HAP-1 (cell line): Measurements from ENCODE around the gene NELFCD.
A peak's percentile ranks its signal among the peaks of the same experiment; 100 is the strongest.
"Not testable (repeated sequence)": the region's sequence is repeated elsewhere in the genome, so short reads cannot be mapped to it uniquely, and the experiment has no call there.

Experiments
- DNase-seq, 2 experiments: peaks; one replicate each; pipeline ENCODE4 v3.0.0-alpha.2; 2016 to 2020; ENCODE audit warnings: low spot score in 2 of 2
- H3K27me3 ChIP-seq: fragments of 250-450 bp; sonication (Bioruptor Pico); 2 replicates; pipeline ENCODE4 v1.5.1; 2020; ENCODE audit warnings: low read depth, mild to moderate bottlenecking, moderate library complexity
- H3K36me3 ChIP-seq: fragments of 250-450 bp; sonication (Bioruptor Pico); replicated peaks from 2 replicates; pipeline ENCODE4 v1.5.1; 2020; ENCODE audit warnings: mild to moderate bottlenecking
- H3K4me1 ChIP-seq: fragments of 250-450 bp; sonication (Bioruptor Pico); 2 replicates; pipeline ENCODE4 v1.5.1; 2020; ENCODE audit warnings: mild to moderate bottlenecking
- H3K4me3 ChIP-seq: fragments of 250-450 bp; sonication (Bioruptor Pico); 2 replicates; pipeline ENCODE4 v1.5.1; 2020; ENCODE audit warnings: mild to moderate bottlenecking, moderate library complexity
- H3K9me3 ChIP-seq: fragments of 250-450 bp; sonication (Bioruptor Pico); 2 replicates; pipeline ENCODE4 v1.5.1; 2020; ENCODE audit warnings: mild to moderate bottlenecking, moderate library complexity
- in situ Hi-C: fragments of 300-500 bp; cut with MboI; formaldehyde crosslinking; loops from 3 replicates; pipeline ENCODE4 v1.14.3; 2020; ENCODE audit warnings: low sequenced_read_pairs, inconsistent platforms, mixed read lengths

The NELFCD gene

DNA sequence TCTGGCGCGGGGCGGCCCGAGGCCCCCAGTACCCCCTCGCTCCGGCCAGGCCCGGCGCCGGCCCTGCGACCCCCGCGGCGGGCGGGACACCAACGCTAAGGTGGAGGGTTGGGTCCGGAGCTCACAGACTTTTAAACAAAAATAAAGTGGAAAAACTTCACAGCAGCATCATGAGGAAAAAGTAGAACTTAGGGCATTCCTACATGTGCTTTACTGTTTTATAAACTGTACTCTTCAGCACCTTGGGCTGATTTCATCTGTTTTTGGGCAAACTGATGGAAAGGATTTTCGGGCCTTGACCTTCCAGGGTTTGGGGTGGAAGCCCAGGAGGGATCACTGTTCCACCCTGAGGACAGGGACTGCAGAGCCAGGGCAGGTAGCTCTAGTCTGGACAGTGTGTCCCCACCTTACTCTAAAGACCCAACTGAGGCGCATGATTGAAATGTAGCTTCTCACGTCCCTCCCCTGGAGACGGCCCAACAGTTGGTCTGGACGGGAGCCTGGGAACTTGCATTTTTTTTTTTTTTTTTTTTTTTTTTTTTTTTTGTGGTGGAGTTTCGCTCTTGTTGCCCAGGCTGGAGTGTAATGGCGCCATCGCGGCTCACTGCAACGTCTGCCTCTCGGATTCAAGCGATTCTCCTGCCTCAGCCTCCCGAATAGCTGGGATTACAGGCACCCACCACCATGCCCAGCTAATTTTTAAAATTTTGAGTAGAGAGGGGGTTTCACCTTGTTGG is 740 bp downstream of the NELFCD start:
- peaks cover 6% of the 10 kb centered on the region for H3K4me1 ChIP-seq
- no peaks in the 10 kb centered on the region for H3K27me3 ChIP-seq
- peaks cover 7% of the 10 kb centered on the region for H3K36me3 ChIP-seq
- H3K4me3 ChIP-seq: peak overlapping the region; percentile 65
- H3K9me3 ChIP-seq: no peaks in the 10 kb centered on the region
- peak in 1 of 2 experiments; percentile 44 for DNase-seq
- in situ Hi-C loops: loop anchor here (10.0 kb wide), 1 partner anchor 77 kb away; no protein-coding TSS in a partner anchor

DNA sequence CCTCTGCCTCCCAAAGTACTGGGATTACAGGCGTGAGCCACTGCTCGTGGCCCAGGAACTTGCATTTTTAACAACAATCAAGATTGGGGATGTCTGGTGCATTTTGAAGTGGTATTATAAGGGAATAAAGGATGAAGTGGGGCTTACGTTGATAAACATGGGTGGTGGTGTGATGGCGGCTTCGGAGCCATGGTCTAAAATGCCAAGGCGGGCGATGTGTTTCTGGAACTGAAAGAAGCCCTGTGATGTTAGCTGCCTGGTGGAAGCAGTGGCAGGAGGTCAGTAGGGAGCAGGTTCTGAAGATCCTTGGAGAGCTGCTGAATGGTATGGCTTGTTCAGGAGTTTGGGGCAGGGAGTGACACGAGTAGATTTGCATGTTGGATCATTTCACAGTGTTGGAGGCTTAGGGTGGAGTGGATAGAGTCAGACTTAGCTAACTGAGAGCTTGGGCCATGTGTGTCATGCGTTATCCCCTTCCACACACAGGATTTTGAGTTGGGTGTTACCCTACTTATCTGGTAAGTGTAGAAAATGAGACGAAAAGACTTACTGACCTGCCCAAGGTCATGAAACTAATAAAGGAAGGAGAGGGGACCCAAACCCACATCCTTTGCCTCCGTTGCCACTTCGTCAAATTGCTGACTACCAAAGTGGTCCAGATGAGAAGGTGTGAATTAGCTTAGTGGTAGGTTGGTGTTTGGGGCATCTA is 1.5 kb downstream of the NELFCD start:
- no peaks in the 10 kb centered on the region for H3K27me3 ChIP-seq
- no peaks in the 10 kb centered on the region for H3K9me3 ChIP-seq
- in situ Hi-C loops: loop anchor here (10.0 kb wide), 1 partner anchor 78 kb away; no protein-coding TSS in a partner anchor
- peaks cover 14% of the 10 kb centered on the region for H3K36me3 ChIP-seq
- H3K4me3 ChIP-seq: peak overlapping the region; percentile 65
- H3K4me1 ChIP-seq: peaks cover 6% of the 10 kb centered on the region
- DNase-seq: no peak

DNA sequence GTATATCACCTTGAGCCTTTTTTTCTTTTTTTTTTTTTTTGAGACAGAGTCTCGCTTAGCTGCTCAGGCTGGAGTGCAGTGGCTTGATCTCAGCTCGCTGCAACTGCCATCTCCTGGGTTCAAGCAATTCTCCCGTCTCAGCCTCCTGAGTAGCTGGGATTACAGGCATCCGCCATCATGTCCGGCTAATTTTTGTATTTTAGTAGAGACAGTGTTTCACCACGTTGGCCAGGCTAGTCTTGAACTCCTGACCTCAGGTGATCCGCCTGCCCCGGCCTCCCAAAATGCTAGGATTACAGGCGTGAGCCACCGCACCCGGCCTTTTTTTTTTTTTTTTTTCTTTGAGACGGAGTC is 2.0 kb downstream of the NELFCD start:
- not testable (repeated sequence) for H3K9me3 ChIP-seq, H3K27me3 ChIP-seq, H3K4me3 ChIP-seq, DNase-seq, H3K4me1 ChIP-seq
- H3K36me3 ChIP-seq: peaks cover 20% of the 10 kb centered on the region
- in situ Hi-C loops: loop anchor here (10.0 kb wide), 1 partner anchor 78 kb away; no protein-coding TSS in a partner anchor

DNA sequence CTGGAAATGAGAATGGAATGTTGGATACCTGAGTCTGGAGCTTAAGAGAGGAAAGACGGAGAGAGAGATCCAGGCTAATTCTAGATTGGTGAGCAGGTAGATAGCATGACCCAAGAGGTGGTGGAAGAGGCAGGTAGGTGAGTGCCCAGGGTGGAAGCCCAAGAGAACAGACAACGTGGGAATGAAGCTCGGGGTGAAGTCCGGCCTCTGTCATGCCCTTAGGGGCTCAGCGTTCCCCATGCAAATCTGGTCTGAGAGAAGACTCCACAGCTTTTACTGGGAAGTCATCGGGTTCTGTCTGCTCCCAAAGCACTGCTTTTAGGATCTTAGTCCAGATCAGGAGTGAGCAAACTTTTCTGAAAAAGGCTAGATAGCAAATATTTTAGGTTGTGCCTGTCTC is 3.6 kb downstream of the NELFCD start:
- Histone ChIP-seq H3K4me1 (peaks cover 6% of the 10 kb centered on the region), H3K36me3 (peaks cover 36% of the 10 kb centered on the region), H3K9me3 (no peaks in the 10 kb centered on the region), H3K4me3 (no peak overlapping the region), H3K27me3 (no peaks in the 10 kb centered on the region)
- no peak for DNase-seq
- in situ Hi-C loops: loop anchor here (10.0 kb wide), 1 partner anchor 80 kb away; no protein-coding TSS in a partner anchor

DNA sequence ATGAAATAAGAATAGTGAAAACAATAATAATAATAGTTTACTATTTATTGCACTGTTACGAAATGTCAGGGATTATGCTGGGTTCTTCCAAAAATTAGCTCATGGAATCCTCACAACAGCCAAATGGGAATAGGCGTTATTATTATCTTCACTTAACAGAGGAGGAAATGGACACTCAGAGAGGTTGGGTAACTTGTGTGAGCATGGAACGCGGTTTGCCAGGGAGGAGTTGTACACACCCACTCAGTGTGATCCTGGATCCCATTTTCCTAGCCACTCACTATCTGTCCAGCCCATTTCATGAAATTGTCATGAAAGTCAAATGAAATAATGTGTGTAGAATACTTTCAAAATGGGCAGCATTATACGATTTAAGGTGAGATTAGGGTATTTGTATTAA is 4.6 kb downstream of the NELFCD start:
- DNase-seq: no peak
- Histone ChIP-seq H3K9me3 (no peaks in the 10 kb centered on the region), H3K4me3 (no peak overlapping the region), H3K27me3 (no peaks in the 10 kb centered on the region), H3K36me3 (peaks cover 45% of the 10 kb centered on the region), H3K4me1 (peaks cover 6% of the 10 kb centered on the region)
- in situ Hi-C loops: loop anchor here (10.0 kb wide), 1 partner anchor 81 kb away; no protein-coding TSS in a partner anchor

DNA sequence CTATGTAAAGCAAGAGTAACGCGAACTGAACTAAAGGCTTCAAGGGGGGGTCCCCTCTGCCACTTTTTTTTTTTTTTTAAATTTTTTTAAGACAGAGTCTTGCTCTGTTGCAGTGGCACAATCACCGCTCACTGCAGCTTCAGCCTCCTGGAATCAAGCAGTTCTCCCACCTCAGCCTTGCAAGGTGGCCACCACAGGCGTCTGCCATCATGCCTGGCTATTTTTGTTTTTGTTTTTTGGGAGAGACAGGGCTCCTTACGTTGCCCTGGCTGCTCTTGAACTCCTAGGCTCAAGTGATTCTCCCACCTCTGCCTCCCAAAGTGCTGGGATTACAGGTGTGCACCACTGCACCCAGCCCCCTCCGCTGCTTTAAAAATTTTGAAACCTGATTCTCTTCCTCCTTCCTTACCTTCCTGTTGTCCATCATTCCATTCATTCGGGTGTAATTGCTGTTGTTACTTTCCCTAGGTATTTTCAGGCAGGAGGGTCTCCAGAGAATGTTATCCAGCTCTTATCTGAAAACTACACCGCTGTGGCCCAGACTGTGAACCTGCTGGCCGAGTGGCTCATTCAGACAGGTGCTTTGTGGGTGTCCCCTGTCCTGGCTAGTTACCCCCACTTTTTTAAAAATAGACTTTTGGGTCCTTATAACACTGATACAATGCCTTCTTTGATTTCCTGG is 5.4 kb downstream of the NELFCD start:
- no peak for DNase-seq
- Histone ChIP-seq H3K4me1 (peaks cover 6% of the 10 kb centered on the region), H3K9me3 (no peaks in the 10 kb centered on the region), H3K4me3 (no peak overlapping the region), H3K36me3 (peaks cover 53% of the 10 kb centered on the region), H3K27me3 (no peaks in the 10 kb centered on the region)
- in situ Hi-C loops: loop anchor here (10.0 kb wide), 1 partner anchor 82 kb away; no protein-coding TSS in a partner anchor

DNA sequence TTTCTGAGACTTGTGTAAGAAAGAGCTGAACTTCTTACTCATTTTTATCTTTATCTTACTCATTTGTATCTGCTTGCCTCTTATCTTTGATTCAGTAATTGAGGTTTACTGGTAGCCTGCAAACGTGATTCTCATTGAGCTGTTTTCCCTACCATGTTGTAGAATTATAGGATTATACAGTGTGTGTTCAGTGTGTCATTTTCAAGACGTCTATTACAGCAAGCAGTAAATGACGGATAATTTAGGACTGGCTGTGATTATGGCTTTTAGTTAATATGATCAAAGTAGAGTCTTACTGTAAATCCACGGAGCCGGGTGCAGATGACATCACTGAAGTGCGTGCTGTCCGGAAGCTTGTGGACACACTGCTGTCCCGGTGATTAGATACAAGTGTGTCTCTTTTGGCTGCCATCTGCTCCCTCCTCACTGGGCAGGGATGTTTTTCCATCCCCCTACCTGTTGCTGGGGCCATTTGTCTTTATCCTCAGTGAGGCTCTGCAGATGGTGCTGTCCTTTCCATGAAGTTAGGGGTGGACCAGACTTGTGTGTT is 6.0 kb downstream of the NELFCD start:
- H3K36me3 ChIP-seq: peaks cover 59% of the 10 kb centered on the region

DNA sequence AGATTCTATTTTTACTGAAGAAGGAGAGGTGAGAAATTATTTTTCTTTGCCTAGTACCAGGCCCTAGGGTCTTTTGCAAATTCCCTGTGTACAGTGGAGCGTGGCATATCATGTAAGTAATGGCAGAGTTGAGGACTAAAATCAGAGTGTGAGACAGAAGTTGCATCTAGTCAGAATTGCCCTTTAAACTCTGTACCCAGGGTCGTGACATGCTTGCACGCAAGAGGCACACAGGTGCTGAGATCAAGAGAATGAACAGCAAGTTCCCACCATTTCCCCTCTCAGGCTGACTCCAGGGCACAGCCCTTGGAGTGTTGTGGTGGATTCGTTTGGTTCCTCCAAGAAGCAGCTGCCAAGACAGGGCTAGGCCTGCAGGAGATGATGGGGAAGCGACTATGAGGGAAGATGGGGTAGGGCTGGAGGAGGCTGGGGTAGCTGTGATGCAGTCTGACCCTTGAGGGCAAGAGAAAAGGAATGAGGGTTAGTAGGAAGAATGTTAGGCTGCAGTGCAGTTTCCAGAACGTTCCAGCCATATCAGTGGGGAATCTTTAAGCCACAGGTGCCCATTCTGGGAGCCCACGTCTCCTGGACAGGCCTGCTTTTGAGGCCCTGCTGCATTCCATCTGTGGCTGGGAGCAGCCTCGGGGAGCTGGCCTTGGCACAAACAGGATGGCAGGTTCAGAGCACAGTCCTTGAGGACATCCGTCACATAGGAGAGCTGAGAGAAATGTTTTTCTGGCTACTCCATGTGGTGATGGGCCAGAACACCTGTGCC is 6.9 kb downstream of the NELFCD start:
- H3K9me3 ChIP-seq: no peaks in the 10 kb centered on the region
- H3K36me3 ChIP-seq: peaks cover 68% of the 10 kb centered on the region
- no peaks in the 10 kb centered on the region; the same call in 1 of the 2 replicates for H3K4me1 ChIP-seq
- DNase-seq: no peak
- H3K4me3 ChIP-seq: no peak overlapping the region
- no peaks in the 10 kb centered on the region for H3K27me3 ChIP-seq
- in situ Hi-C loops: loop anchor here (10.0 kb wide), 1 partner anchor 83 kb away; no protein-coding TSS in a partner anchor

More for the DNA sequence above, 6.0 kb downstream of the NELFCD start:
- Histone ChIP-seq H3K27me3 (no peaks in the 10 kb centered on the region), H3K4me1 (peaks cover 6% of the 10 kb centered on the region), H3K9me3 (no peaks in the 10 kb centered on the region), H3K4me3 (no peak overlapping the region)
- DNase-seq: no peak
- in situ Hi-C loops: loop anchor here (10.0 kb wide), 1 partner anchor 82 kb away; no protein-coding TSS in a partner anchor

DNA sequence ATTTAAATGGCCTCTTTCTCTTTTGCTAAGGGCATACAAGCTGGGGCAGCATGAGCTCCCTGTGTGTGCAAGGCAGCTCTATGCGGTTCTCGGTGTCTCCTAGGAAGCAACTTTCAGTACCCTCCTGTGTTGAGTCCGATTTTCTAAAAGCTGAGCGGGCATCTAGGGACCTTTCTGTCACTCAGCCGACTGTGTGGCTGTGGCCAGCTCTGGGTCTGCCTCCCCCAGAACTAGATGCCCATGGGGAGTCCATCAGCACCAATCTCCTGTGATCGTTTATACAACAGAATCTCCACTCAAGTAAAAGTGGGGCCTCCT is 7.5 kb downstream of the NELFCD start:
- peaks cover 74% of the 10 kb centered on the region for H3K36me3 ChIP-seq
- DNase-seq: no peak
- no peaks in the 10 kb centered on the region for H3K9me3 ChIP-seq
- in situ Hi-C loops: loop anchor here (10.0 kb wide), 1 partner anchor 84 kb away; no protein-coding TSS in a partner anchor
- H3K27me3 ChIP-seq: no peaks in the 10 kb centered on the region
- no peak overlapping the region for H3K4me3 ChIP-seq
- no peaks in the 10 kb centered on the region; the same call in 1 of the 2 replicates for H3K4me1 ChIP-seq

DNA sequence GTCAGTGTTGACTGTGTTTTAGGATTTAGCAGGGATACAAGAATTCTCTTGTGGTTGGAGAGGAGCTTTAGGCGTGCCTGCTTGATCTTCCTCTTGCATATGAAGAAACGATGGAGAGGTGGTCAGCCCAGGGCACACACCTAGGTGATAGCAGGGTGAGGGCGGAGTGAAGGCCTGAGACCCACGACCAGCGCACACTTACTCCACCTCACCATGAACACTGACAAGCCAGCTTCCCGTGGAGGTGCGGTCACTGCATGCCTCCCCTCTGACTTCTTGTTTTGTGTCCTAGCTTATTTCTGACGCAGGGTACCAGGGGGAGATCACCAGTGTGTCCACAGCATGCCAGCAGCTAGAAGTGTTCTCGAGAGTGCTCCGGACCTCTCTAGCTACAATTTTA is 8.1 kb downstream of the NELFCD start:
- H3K9me3 ChIP-seq: no peaks in the 10 kb centered on the region
- DNase-seq: no peak
- no peaks in the 10 kb centered on the region for H3K4me1 ChIP-seq
- no peaks in the 10 kb centered on the region for H3K27me3 ChIP-seq
- in situ Hi-C loops: loop anchor here (10.0 kb wide), 1 partner anchor 84 kb away; no protein-coding TSS in a partner anchor
- H3K36me3 ChIP-seq: peaks cover 81% of the 10 kb centered on the region
- no peak overlapping the region for H3K4me3 ChIP-seq

DNA sequence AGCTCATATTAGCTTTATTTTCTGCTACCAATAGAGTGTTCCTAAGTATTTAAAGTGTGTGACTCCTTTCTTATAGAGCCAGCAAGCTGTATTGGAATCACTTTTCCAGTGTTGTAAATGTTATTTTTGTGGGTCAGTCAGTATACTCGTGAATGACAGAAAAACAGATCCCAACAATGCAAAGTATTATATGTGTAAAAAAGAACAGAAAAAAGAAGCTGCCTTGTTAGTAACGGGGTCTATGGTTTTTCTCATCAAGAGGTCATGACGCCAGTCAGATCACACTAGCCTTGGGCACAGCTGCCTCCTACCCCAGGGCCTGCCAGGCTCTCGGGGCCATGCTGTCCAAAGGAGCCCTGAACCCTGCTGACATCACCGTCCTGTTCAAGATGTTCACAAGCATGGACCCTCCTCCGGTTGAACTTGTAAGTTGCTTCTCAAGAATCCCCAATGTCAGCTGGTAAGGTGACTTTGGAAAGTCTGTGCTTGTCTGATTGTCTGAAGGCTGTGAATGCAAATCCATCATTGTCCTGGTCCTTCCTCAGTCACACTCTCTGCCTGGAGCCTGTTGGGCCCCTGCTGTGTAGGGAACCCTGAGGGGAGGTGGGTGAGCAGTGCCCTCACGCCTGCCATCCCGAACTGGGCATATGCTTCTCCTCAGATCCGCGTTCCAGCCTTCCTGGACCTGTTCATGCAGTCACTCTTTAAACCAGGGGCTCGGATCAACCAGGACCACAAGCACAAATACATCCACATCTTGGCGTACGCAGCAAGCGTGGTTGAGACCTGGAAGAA is 9.8 kb downstream of the NELFCD start:
- no peak overlapping the region for H3K4me3 ChIP-seq
- no peak for DNase-seq
- no peaks in the 10 kb centered on the region for H3K4me1 ChIP-seq
- in situ Hi-C loops: no loop called here
- peaks cover 93% of the 10 kb centered on the region for H3K36me3 ChIP-seq
- H3K9me3 ChIP-seq: no peaks in the 10 kb centered on the region
- no peaks in the 10 kb centered on the region for H3K27me3 ChIP-seq

DNA sequence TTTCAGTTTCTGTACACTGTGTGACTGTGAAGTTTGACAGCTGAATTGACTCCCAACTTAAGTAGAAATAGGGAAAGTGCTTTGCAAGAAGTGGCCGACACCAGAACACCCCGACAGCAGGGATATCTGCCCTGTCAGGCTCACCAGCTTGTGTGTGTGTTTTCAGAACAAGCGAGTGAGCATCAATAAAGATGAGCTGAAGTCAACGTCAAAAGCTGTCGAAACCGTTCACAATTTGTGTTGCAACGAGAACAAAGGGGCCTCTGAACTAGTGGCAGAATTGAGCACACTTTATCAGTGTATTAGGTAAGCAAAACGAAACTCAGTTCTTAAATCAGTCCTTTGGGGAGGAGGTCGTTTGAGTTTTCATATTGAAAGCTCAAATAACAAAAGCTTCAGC is 10.7 kb downstream of the NELFCD start:
- in situ Hi-C loops: no loop called here

More for the DNA sequence above, 10.7 kb downstream of the NELFCD start:
- H3K4me3 ChIP-seq: no peak overlapping the region
- H3K27me3 ChIP-seq: no peaks in the 10 kb centered on the region
- no peaks in the 10 kb centered on the region for H3K4me1 ChIP-seq
- H3K9me3 ChIP-seq: no peaks in the 10 kb centered on the region
- DNase-seq: peak in 1 of 2 experiments; percentile 1
- H3K36me3 ChIP-seq: peaks cover 98% of the 10 kb centered on the region
